ENCODE results near the gene ARG2.

The ARG2 gene

DNA sequence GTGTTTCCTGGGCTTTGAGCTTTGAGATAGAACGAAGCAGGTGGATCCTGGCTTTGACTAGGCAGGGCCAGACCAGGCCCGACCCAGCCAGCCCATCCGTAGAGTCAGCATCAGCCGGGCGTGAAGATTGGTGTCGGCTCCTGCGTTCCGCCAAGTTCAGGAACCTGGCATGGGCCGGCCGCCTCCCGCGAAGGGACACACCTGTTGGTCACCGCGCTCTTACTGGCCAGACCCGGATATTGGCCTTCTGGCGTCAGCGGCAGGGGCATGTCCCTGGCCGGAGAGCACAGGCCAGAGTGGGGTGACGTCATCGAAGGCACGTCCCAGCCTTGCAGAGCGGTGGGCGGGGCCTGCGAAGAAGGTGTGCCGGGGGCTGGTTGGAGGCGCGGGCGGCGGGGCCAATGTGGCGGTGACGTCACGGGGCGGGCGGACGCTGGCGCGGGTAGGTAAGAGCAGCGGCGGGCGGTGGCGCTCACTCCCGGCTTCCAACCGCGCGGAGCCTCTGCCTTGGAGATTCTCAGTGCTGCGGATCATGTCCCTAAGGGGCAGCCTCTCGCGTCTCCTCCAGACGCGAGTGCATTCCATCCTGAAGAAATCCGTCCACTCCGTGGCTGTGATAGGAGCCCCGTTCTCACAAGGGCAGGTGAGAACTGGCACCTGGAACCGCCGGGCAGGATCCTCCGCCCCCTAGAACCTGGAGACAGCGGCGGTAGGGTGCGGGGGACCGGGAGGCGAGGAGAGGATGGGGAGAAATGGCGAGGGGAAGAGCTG lies at the start of gene ARG2:
ARG2 (plus strand) TSS at position 475 of the 771 bp plus-strand sequence; CDS start at position 533, 58 bp downstream.
- Histone ChIP-seq H3K36me3 (ENCODE audit: control insufficient read depth, insufficient read depth, low read length) (no peaks in the 10 kb centered on the region; the same call in 1 of the 2 replicates), H3K4me1 (ENCODE audit: control insufficient read depth, insufficient read depth, low read length) (peaks cover 3% of the 10 kb centered on the region; the same call in 1 of the 2 replicates), H3K9me3 (ENCODE audit: control insufficient read depth, insufficient read depth, low read length) (no peaks in the 10 kb centered on the region), H3K27ac (ENCODE audit: low read length) (no peak within 1 kb of the TSS), H3K4me3 (ENCODE audit: low read length) (peak within 1 kb of the TSS; percentile 68; the same call in 1 of the 2 replicates), H3K27me3 (ENCODE audit: control insufficient read depth, insufficient read depth, low read length) (no peaks in the 10 kb centered on the region; the same call in 1 of the 2 replicates)
- no CpG with 5 or more reads among the region's 62 CpGs for WGBS (ENCODE audit: insufficient coverage, insufficient read length)
- peak; percentile 95 for DNase-seq (ENCODE audit: low read depth, low spot score)

GRCh38 chr14:67570453-67570852 lies 49.3 kb upstream of the ARG2 start:
- no peak for DNase-seq (ENCODE audit: low read depth, low spot score)
- H3K27me3 ChIP-seq (ENCODE audit: control insufficient read depth, insufficient read depth, low read length): no peaks in the 10 kb centered on the region
- no peaks in the 10 kb centered on the region; the same call in 1 of the 2 replicates for H3K4me1 ChIP-seq (ENCODE audit: control insufficient read depth, insufficient read depth, low read length)
- H3K4me3 ChIP-seq (ENCODE audit: low read length): no peak overlapping the region
- no peak overlapping the region for H3K27ac ChIP-seq (ENCODE audit: low read length)
- no peaks in the 10 kb centered on the region for H3K9me3 ChIP-seq (ENCODE audit: control insufficient read depth, insufficient read depth, low read length)
- no CpG with 5 or more reads among the region's 7 CpGs for WGBS (ENCODE audit: insufficient coverage, insufficient read length)
- no peaks in the 10 kb centered on the region for H3K36me3 ChIP-seq (ENCODE audit: control insufficient read depth, insufficient read depth, low read length)

GRCh38 chr14:67571275-67571990 lies 48.3 kb upstream of the ARG2 start:
- WGBS (ENCODE audit: insufficient coverage, insufficient read length): no CpG with 5 or more reads among the region's 14 CpGs
- no peak overlapping the region for H3K27ac ChIP-seq (ENCODE audit: low read length)
- no peaks in the 10 kb centered on the region for H3K27me3 ChIP-seq (ENCODE audit: control insufficient read depth, insufficient read depth, low read length)
- H3K4me3 ChIP-seq (ENCODE audit: low read length): no peak overlapping the region
- H3K4me1 ChIP-seq (ENCODE audit: control insufficient read depth, insufficient read depth, low read length): no peaks in the 10 kb centered on the region; the same call in 1 of the 2 replicates
- DNase-seq (ENCODE audit: low read depth, low spot score): peak; percentile 43
- H3K36me3 ChIP-seq (ENCODE audit: control insufficient read depth, insufficient read depth, low read length): no peaks in the 10 kb centered on the region
- no peaks in the 10 kb centered on the region for H3K9me3 ChIP-seq (ENCODE audit: control insufficient read depth, insufficient read depth, low read length)

DNA sequence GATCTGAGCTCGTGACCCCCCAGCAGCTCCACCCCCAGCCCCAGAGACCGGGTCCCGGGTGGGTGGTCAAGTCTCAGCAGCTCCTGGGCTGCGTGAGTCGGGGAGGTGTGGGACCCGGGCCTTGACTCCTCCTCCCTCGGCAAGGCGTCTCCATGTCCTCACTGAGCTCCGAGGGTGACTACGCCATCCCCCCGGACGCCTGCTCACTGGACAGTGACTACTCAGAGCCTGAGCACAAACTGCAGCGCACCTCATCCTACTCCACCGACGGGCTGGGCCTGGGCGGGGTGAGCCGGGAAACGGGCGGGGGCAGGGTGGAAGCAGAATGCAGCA lies 47.8 kb upstream of the ARG2 start:
- Histone ChIP-seq H3K4me1 (ENCODE audit: control insufficient read depth, insufficient read depth, low read length) (no peaks in the 10 kb centered on the region; the same call in 1 of the 2 replicates), H3K27me3 (ENCODE audit: control insufficient read depth, insufficient read depth, low read length) (no peaks in the 10 kb centered on the region), H3K27ac (ENCODE audit: low read length) (no peak overlapping the region), H3K4me3 (ENCODE audit: low read length) (no peak overlapping the region), H3K36me3 (ENCODE audit: control insufficient read depth, insufficient read depth, low read length) (no peaks in the 10 kb centered on the region), H3K9me3 (ENCODE audit: control insufficient read depth, insufficient read depth, low read length) (no peaks in the 10 kb centered on the region)
- DNase-seq (ENCODE audit: low read depth, low spot score): no peak
- WGBS (ENCODE audit: insufficient coverage, insufficient read length): no CpG with 5 or more reads among the region's 19 CpGs

- Histone ChIP-seq H3K9me3 (ENCODE audit: control insufficient read depth, insufficient read depth, low read length) (no peaks in the 10 kb centered on the region), H3K36me3 (ENCODE audit: control insufficient read depth, insufficient read depth, low read length) (no peaks in the 10 kb centered on the region), H3K4me3 (ENCODE audit: low read length) (no peak overlapping the region), H3K27me3 (ENCODE audit: control insufficient read depth, insufficient read depth, low read length) (no peaks in the 10 kb centered on the region), H3K27ac (ENCODE audit: low read length) (no peak overlapping the region), H3K4me1 (ENCODE audit: control insufficient read depth, insufficient read depth, low read length) (no peaks in the 10 kb centered on the region; the same call in 1 of the 2 replicates)
- WGBS (ENCODE audit: insufficient coverage, insufficient read length): no CpG with 5 or more reads among the region's 5 CpGs
- no peak for DNase-seq (ENCODE audit: low read depth, low spot score)
Observed at GRCh38 chr14:67572608-67573007, 47.1 kb upstream of the ARG2 start.

- Histone ChIP-seq H3K4me1 (ENCODE audit: control insufficient read depth, insufficient read depth, low read length) (no peaks in the 10 kb centered on the region; the same call in 1 of the 2 replicates), H3K4me3 (ENCODE audit: low read length) (no peak overlapping the region), H3K36me3 (ENCODE audit: control insufficient read depth, insufficient read depth, low read length) (peaks cover 3% of the 10 kb centered on the region; the same call in 1 of the 2 replicates), H3K27ac (ENCODE audit: low read length) (no peak overlapping the region), H3K27me3 (ENCODE audit: control insufficient read depth, insufficient read depth, low read length) (no peaks in the 10 kb centered on the region), H3K9me3 (ENCODE audit: control insufficient read depth, insufficient read depth, low read length) (no peaks in the 10 kb centered on the region)
- no peak for DNase-seq (ENCODE audit: low read depth, low spot score)
- WGBS (ENCODE audit: insufficient coverage, insufficient read length): no CpG with 5 or more reads among the region's 15 CpGs
Observed at GRCh38 chr14:67573228-67574010, 46.3 kb upstream of the ARG2 start.

GRCh38 chr14:67574156-67574555 lies 45.6 kb upstream of the ARG2 start:
- H3K36me3 ChIP-seq (ENCODE audit: control insufficient read depth, insufficient read depth, low read length): peaks cover 8% of the 10 kb centered on the region
- no peak overlapping the region for H3K4me3 ChIP-seq (ENCODE audit: low read length)
- WGBS (ENCODE audit: insufficient coverage, insufficient read length): no CpG with 5 or more reads among the region's 14 CpGs
- H3K27ac ChIP-seq (ENCODE audit: low read length): no peak overlapping the region
- no peaks in the 10 kb centered on the region for H3K27me3 ChIP-seq (ENCODE audit: control insufficient read depth, insufficient read depth, low read length)
- no peaks in the 10 kb centered on the region for H3K4me1 ChIP-seq (ENCODE audit: control insufficient read depth, insufficient read depth, low read length)
- no peaks in the 10 kb centered on the region for H3K9me3 ChIP-seq (ENCODE audit: control insufficient read depth, insufficient read depth, low read length)
- no peak for DNase-seq (ENCODE audit: low read depth, low spot score)

DNA sequence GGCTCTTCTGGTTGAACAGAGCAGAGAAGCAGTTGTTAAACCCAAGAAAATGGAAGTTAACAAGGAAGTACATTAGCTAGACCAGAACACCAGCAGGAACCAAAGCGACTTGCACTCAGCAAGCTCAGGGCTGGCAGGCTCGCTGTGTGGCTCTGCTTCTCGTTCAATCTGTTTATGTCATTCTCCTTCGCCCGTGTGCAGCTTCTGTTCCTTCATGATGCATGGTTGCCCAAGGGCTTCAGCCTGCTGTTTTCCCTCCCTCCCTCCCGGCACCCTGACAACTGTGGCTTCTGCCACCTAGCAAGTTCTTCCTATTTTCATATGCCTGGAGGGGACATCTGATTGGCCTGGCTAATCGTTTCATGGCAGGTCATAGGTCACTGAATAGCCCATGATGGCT lies 44.9 kb upstream of the ARG2 start:
- Histone ChIP-seq H3K4me3 (ENCODE audit: low read length) (no peak overlapping the region), H3K27me3 (ENCODE audit: control insufficient read depth, insufficient read depth, low read length) (no peaks in the 10 kb centered on the region), H3K9me3 (ENCODE audit: control insufficient read depth, insufficient read depth, low read length) (no peaks in the 10 kb centered on the region), H3K4me1 (ENCODE audit: control insufficient read depth, insufficient read depth, low read length) (no peaks in the 10 kb centered on the region), H3K36me3 (ENCODE audit: control insufficient read depth, insufficient read depth, low read length) (peaks cover 9% of the 10 kb centered on the region), H3K27ac (ENCODE audit: low read length) (no peak overlapping the region)
- no peak for DNase-seq (ENCODE audit: low read depth, low spot score)
- no CpG with 5 or more reads among the region's 7 CpGs for WGBS (ENCODE audit: insufficient coverage, insufficient read length)

GRCh38 chr14:67575684-67576083 lies 44.0 kb upstream of the ARG2 start:
- H3K36me3 ChIP-seq (ENCODE audit: control insufficient read depth, insufficient read depth, low read length): peaks cover 9% of the 10 kb centered on the region
- no peak overlapping the region for H3K4me3 ChIP-seq (ENCODE audit: low read length)
- no peaks in the 10 kb centered on the region for H3K4me1 ChIP-seq (ENCODE audit: control insufficient read depth, insufficient read depth, low read length)
- no peak for DNase-seq (ENCODE audit: low read depth, low spot score)
- no peaks in the 10 kb centered on the region for H3K27me3 ChIP-seq (ENCODE audit: control insufficient read depth, insufficient read depth, low read length)
- H3K9me3 ChIP-seq (ENCODE audit: control insufficient read depth, insufficient read depth, low read length): no peaks in the 10 kb centered on the region
- H3K27ac ChIP-seq (ENCODE audit: low read length): no peak overlapping the region
- WGBS (ENCODE audit: insufficient coverage, insufficient read length): no CpG with 5 or more reads among the region's 9 CpGs

DNA sequence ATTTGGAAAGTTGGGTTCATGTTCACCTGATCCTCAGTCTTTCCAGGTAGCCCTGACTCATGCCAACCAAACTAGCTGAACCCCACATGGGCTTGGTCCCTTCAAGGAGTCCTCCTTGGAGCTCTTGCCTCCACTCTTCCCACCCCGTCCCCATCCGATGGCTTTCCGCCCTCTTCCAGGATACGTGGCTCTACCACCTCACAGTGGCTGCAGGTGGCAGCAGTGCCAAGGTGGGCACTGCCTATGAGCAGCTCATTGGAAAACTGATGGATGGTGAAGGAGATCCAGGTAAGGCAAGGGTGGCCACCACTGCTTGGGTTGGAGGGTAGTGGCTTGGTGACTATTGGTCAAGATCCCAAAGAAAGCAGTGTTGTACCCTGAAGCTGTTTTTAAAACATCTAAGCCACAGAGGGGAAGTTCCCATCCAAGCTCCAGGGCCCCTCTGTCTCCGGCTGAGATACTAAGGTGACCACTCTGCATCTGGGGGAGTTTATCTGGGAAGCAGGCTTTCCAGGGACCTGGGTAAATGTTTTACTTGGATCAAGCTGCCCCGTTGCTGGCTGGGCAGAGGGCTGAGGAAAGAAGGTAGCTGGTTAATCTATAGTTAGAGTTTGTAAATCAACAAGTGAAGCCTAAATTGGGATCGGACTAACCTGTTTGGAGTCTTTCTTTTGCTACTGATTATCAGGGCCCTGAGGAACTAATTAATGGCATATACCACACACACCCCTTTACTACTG lies 43.3 kb upstream of the ARG2 start:
- DNase-seq (ENCODE audit: low read depth, low spot score): no peak
- Histone ChIP-seq H3K4me3 (ENCODE audit: low read length) (no peak overlapping the region), H3K9me3 (ENCODE audit: control insufficient read depth, insufficient read depth, low read length) (no peaks in the 10 kb centered on the region), H3K4me1 (ENCODE audit: control insufficient read depth, insufficient read depth, low read length) (no peaks in the 10 kb centered on the region), H3K27me3 (ENCODE audit: control insufficient read depth, insufficient read depth, low read length) (no peaks in the 10 kb centered on the region), H3K36me3 (ENCODE audit: control insufficient read depth, insufficient read depth, low read length) (peaks cover 13% of the 10 kb centered on the region), H3K27ac (ENCODE audit: low read length) (no peak overlapping the region)
- no CpG with 5 or more reads among the region's 7 CpGs for WGBS (ENCODE audit: insufficient coverage, insufficient read length)

Measured in iPS DF 6.9 (cell line).